ENCODE results near the gene GORASP1.

GORASP1 gene

GRCh38 chr3:39134305-39134704, 26.9 kb upstream of the GORASP1 start:
- H3K4me3 ChIP-seq (ENCODE audit: low read depth, low read length): no peak overlapping the region
- TF ChIP-seq, protein P1, sequence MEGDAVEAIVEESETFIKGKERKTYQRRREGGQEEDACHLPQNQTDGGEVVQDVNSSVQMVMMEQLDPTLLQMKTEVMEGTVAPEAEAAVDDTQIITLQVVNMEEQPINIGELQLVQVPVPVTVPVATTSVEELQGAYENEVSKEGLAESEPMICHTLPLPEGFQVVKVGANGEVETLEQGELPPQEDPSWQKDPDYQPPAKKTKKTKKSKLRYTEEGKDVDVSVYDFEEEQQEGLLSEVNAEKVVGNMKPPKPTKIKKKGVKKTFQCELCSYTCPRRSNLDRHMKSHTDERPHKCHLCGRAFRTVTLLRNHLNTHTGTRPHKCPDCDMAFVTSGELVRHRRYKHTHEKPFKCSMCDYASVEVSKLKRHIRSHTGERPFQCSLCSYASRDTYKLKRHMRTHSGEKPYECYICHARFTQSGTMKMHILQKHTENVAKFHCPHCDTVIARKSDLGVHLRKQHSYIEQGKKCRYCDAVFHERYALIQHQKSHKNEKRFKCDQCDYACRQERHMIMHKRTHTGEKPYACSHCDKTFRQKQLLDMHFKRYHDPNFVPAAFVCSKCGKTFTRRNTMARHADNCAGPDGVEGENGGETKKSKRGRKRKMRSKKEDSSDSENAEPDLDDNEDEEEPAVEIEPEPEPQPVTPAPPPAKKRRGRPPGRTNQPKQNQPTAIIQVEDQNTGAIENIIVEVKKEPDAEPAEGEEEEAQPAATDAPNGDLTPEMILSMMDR (IDR thresholded peaks at IDR 0.05; ENCODE audit: low read depth, low read length): no peak

DNA sequence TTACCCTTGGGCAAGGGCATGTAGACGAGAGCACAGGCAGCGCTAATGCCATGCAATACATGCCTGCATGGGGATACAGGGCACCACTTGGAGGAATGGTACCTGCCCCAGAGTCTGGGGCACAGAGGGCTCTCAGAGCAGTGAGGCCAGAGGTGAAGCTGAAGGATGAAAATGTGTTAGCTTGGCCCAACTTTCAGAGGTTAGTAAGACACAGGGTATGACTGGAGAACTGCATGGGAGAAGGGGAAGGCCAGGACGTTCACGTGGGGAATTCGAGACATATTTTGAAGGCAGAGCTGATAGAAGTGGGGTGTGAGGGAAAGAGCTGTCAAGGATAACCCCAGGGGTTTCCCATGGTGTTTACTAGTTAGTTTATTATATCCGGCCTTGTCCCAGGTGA, 26.4 kb upstream of the GORASP1 start:
- TF ChIP-seq, protein P1 (IDR thresholded peaks at IDR 0.05; ENCODE audit: low read depth, low read length): no peak
- no peak overlapping the region for H3K4me3 ChIP-seq (ENCODE audit: low read depth, low read length)

DNA sequence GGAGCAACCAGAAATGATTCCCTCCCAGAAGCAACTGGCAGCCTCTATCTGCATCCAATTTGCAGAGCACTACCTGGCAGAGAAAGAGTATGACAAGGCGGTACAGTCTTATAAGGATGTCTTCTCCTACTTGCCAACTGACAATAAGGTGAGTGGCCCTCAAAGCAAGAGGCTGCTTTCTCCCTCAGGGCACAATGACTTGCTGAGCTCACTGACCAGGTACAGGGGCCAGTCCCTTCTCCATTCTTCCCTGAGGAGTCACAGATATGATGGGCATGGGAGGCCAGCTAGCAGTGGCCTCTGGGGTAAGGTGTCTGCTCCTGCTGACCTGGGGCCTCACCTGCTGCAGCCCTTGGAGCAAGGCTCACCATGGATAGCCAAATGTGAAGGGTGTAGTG, 25.7 kb upstream of the GORASP1 start:
- H3K4me3 ChIP-seq (ENCODE audit: low read depth, low read length): no peak overlapping the region
- TF ChIP-seq, protein P1 (IDR thresholded peaks at IDR 0.05; ENCODE audit: low read depth, low read length): no peak

GRCh38 chr3:39132096-39133092, 25.0 kb upstream of the GORASP1 start:
- TF ChIP-seq, protein P1 (IDR thresholded peaks at IDR 0.05; ENCODE audit: low read depth, low read length): no peak

DNA sequence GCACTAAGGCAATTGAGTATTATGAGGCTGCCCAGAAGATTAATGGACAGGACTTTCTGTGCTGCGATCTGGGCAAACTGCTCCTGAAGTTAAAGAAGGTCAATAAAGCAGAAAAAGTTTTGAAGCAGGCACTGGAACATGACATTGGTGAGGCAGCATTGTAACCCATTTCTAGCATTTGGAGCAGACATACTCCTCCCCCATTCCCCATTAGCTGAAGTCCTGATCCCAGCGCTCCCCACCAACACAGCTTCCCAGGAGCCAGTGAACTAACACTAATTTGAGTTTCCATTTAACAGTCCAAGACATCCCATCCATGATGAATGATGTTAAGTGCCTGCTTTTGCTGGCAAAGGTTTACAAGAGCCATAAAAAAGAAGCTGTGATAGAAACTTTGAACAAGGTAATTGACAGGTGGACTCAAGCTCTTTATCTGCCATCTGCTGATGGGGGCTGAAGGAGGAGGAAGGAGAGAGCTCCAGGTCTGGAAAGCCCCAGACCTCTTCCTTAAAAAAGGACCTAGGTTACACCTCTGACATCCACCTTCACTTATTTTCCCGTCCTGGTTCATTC, 23.4 kb upstream of the GORASP1 start:
- TF ChIP-seq, protein P1 (IDR thresholded peaks at IDR 0.05; ENCODE audit: low read depth, low read length): no peak
- H3K4me3 ChIP-seq (ENCODE audit: low read depth, low read length): no peak overlapping the region

More at GRCh38 chr3:39132096-39133092, 25.0 kb upstream of the GORASP1 start:
- H3K4me3 ChIP-seq (ENCODE audit: low read depth, low read length): no peak overlapping the region

- TF ChIP-seq, protein P1 (IDR thresholded peaks at IDR 0.05; ENCODE audit: low read depth, low read length): no peak
- no peak overlapping the region for H3K4me3 ChIP-seq (ENCODE audit: low read depth, low read length)
Observed at GRCh38 chr3:39130026-39130425, 22.6 kb upstream of the GORASP1 start.

GRCh38 chr3:39128951-39129350, 21.5 kb upstream of the GORASP1 start:
- TF ChIP-seq, protein P1 (IDR thresholded peaks at IDR 0.05; ENCODE audit: low read depth, low read length): no peak

More at GRCh38 chr3:39128951-39129350, 21.5 kb upstream of the GORASP1 start:
- H3K4me3 ChIP-seq (ENCODE audit: low read depth, low read length): no peak overlapping the region

Data from WI38 (cell line).